HCT116 (cell line): Measurements from ENCODE around the gene FLNB. TPM values are rescaled to one million over a fixed set of nuclear protein-coding genes. Genes with fewer than 3 reads are reported as not detected.

Experiments used
- ATAC-seq: fragments of 200-7000 bp; cut with Tn5 transposase; 2 replicates; pipeline ENCODE4 v1.9.1; 2020; ENCODE audit warnings: mild to moderate bottlenecking, moderate library complexity
- BruUV-seq: library from RNA; stranded (reverse); fragments of 400-500 nt; replicated peaks from 2 replicates; lab custom pipeline; 2021; lab: Mats Ljungman, UMichigan
- CTCF ChIA-PET: fragments of 300-600 bp; sonication (Branson Sonifier 250); formaldehyde crosslinking; loops from one replicate; lab custom pipeline; 2021; ENCODE audit warnings: antibody characterized with exemption; lab: Charles Lee
- POLR2A ChIA-PET: fragments of 300-600, 350-600 bp; sonication (Branson Sonifier 250); formaldehyde crosslinking; loops from one replicate; lab custom pipeline; 2021; ENCODE audit warnings: antibody characterized with exemption; lab: Charles Lee
- RAD21 ChIA-PET, 2 experiments: fragments of 300-600 bp; sonication (Branson Sonifier 250); formaldehyde crosslinking; loops; one replicate each; lab custom pipeline; 2023; ENCODE audit warnings: low total read pairs in 2 of 2; ENCODE audit not compliant: uncharacterized antibody in 2 of 2, unreplicated experiment in 2 of 2, low non-redundant PET in 1 of 2; lab: Charles Lee
- DNase-seq: peaks from one replicate; pipeline ENCODE4 v3.0.0-alpha.2; 2010; ENCODE audit warnings: low read depth, low spot score
- H2AFZ ChIP-seq: fragments of 200-600 bp; shearing (Covaris generic), sonication (generic); 2 replicates; pipeline ENCODE4 v1.6.1; 2017; ENCODE audit warnings: low read depth, mixed run types, mixed read lengths, antibody characterized with exemption, low read length; ENCODE audit not compliant: poor library complexity, severe bottlenecking
- H3K27ac ChIP-seq: 2 replicates; pipeline ENCODE4 v1.5.1; 2012; ENCODE audit warnings: low read depth, low read length
- H3K27me3 ChIP-seq: fragments of 200-600 bp; sonication (generic); 2 replicates; pipeline ENCODE4 v1.6.1; 2016; ENCODE audit warnings: mixed run types, low read length, mixed read lengths; ENCODE audit not compliant: insufficient read depth
- H3K36me3 ChIP-seq, 2 experiments: fragments of 200-500 bp in 1 of 2; fragments of 200-600 bp in 1 of 2; sonication (Bioruptor generic) in 1 of 2; sonication (generic) in 1 of 2; 2 replicates each; pipeline versions ENCODE4 v1.5.1 to v1.6.1; 2014 to 2016; ENCODE audit warnings: low read length in 2 of 2, inconsistent platforms in 1 of 2, mixed read lengths in 1 of 2, mixed run types in 1 of 2; ENCODE audit not compliant: insufficient read depth in 2 of 2, control insufficient read depth in 1 of 2
- H3K4me1 ChIP-seq, 2 experiments: fragments of 200-600 bp in 1 of 2; sonication (generic) in 1 of 2; 2 replicates each; pipeline versions ENCODE4 v1.5.1 to v1.6.1; 2012 to 2017; ENCODE audit warnings: low read length in 2 of 2, inconsistent platforms in 1 of 2, mild to moderate bottlenecking in 1 of 2, mixed read lengths in 1 of 2, mixed run types in 1 of 2, moderate library complexity in 1 of 2; ENCODE audit not compliant: insufficient read depth in 2 of 2, control insufficient read depth in 1 of 2
- H3K4me2 ChIP-seq: fragments of 200-600 bp; sonication (generic); 2 replicates; pipeline ENCODE4 v1.6.1; 2017; ENCODE audit warnings: mixed run types, low read length, mixed read lengths
- H3K4me3 ChIP-seq, 2 experiments: fragments of 200-600 bp in 1 of 2; sonication (generic) in 1 of 2; replicated peaks in 1 of 2; 2 replicates each; pipeline ENCODE4 v1.5.1; 2011 to 2016; ENCODE audit warnings: low read length in 2 of 2, control low read depth in 1 of 2, low read depth in 1 of 2, mild to moderate bottlenecking in 1 of 2, mixed read lengths in 1 of 2, mixed run types in 1 of 2
- H3K79me2 ChIP-seq: fragments of 200-600 bp; sonication (generic); 2 replicates; pipeline ENCODE4 v1.6.1; 2017; ENCODE audit warnings: mild to moderate bottlenecking, mixed run types, low read length, moderate library complexity, mixed read lengths; ENCODE audit not compliant: insufficient read depth
- H3K9ac ChIP-seq: fragments of 200-600 bp; sonication (generic); 2 replicates; pipeline ENCODE4 v1.6.1; 2016; ENCODE audit warnings: low read length, mixed read lengths
- H3K9me2 ChIP-seq: fragments of 200-600 bp; sonication (generic), shearing (Covaris generic); 2 replicates; pipeline ENCODE4 v1.6.1; 2017; ENCODE audit warnings: mixed run types, mild to moderate bottlenecking, moderate library complexity; ENCODE audit not compliant: insufficient read depth
- H3K9me3 ChIP-seq, 2 experiments: fragments of 200-500 bp in 1 of 2; fragments of 200-600 bp in 1 of 2; sonication (Bioruptor generic) in 1 of 2; sonication (generic) in 1 of 2; 2 replicates each; pipeline ENCODE4 v1.6.1; 2014 to 2017; ENCODE audit warnings: low read length in 2 of 2, mixed read lengths in 2 of 2, inconsistent platforms in 1 of 2, low read depth in 1 of 2, mild to moderate bottlenecking in 1 of 2, mixed run types in 1 of 2, moderate library complexity in 1 of 2; ENCODE audit not compliant: control insufficient read depth in 1 of 2, insufficient read depth in 1 of 2
- H4K20me1 ChIP-seq: fragments of 200-600 bp; sonication (generic), shearing (Covaris generic); 2 replicates; pipeline ENCODE4 v1.6.1; 2017; ENCODE audit warnings: mixed run types, mild to moderate bottlenecking, moderate library complexity; ENCODE audit not compliant: insufficient read depth
- ATF3 ChIP-seq: IDR thresholded peaks from 2 replicates; pipeline ENCODE4 v1.6.1; 2012
- CBX3 ChIP-seq: IDR thresholded peaks from 2 replicates; pipeline ENCODE4 v1.6.1; 2012; ENCODE audit warnings: low read depth
- CEBPB ChIP-seq: IDR thresholded peaks from 2 replicates; pipeline ENCODE4 v1.6.1; 2012; ENCODE audit warnings: low read depth
- EGR1 ChIP-seq: IDR thresholded peaks from 2 replicates; pipeline ENCODE4 v1.6.1; 2012; ENCODE audit warnings: low read depth
- EZH2 ChIP-seq: fragments of 200-600 bp; sonication (generic); IDR thresholded peaks from 2 replicates; pipeline ENCODE4 v1.6.1; 2017; ENCODE audit warnings: antibody characterized with exemption, mixed run types
- FOSL1 ChIP-seq: IDR thresholded peaks from 2 replicates; pipeline ENCODE4 v1.6.1; 2012; ENCODE audit warnings: low read depth
- JUND ChIP-seq: IDR thresholded peaks from 2 replicates; pipeline ENCODE4 v1.6.1; 2012
- RAD21 ChIP-seq: IDR thresholded peaks from 2 replicates; pipeline ENCODE4 v1.6.1; 2012; ENCODE audit warnings: low read depth, mild to moderate bottlenecking
- ZBTB33 ChIP-seq: IDR thresholded peaks from 2 replicates; pipeline ENCODE4 v1.6.1; 2011; ENCODE audit warnings: mild to moderate bottlenecking, low read length, moderate library complexity; ENCODE audit not compliant: insufficient replicate concordance; ENCODE audit errors: extremely low read depth
- ZFX ChIP-seq: fragments of 450-650 bp; IDR thresholded peaks from 2 replicates; pipeline ENCODE4 v1.6.1; 2017
- intact Hi-C: fragments of 100-400 bp; cut with micrococcal nuclease; formaldehyde crosslinking; loops from 2 replicates; pipeline ENCODE4 v1.10.0; 2022
- total RNA-seq: library from RNA; stranded (reverse); gene quantifications from one replicate; pipeline ENCODE4 v1.2.1, GENCODE V29; 2021; ENCODE audit not compliant: unreplicated experiment
- TF ChIP-seq, protein P1 (sequence below): IDR thresholded peaks from 2 replicates; pipeline ENCODE4 v1.6.1; 2012
- TF ChIP-seq, protein P2 (sequence below): IDR thresholded peaks from 2 replicates; pipeline ENCODE4 v1.6.1; 2012; ENCODE audit warnings: low read depth

FLNB gene
- total RNA-seq, 1 experiment from 2014 or later, result 116 TPM

DNA sequence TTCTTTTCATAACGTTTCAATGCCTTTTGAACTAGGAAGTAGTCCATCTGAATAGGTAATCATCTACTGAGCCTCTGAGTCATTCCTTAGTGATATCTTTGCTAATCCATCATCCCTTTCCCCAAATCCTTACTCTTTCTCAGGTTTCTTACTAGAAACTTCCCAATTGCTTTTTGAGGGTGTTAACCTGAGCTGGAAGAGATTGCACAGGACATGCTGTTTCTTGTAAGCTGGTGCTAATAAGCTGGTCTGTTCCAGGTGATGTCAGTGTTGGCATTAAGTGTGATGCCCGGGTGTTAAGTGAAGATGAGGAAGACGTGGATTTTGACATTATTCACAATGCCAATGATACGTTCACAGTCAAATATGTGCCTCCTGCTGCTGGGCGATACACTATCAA, 101.5 kb downstream of the FLNB start:
- DNase-seq (no peak), ATAC-seq (no peak)
- Histone ChIP-seq H3K9me3 (no peaks in the 10 kb centered on the region), H3K27me3 (no peaks in the 10 kb centered on the region), H3K36me3 (peaks cover 28% of the 10 kb centered on the region in 2 experiments), H3K4me2 (no peak overlapping the region), H2AFZ (no peak overlapping the region), H3K79me2 (no peaks in the 10 kb centered on the region), H3K9me2 (no peaks in the 10 kb centered on the region), H3K4me3 (no peak overlapping the region), H4K20me1 (no peaks in the 10 kb centered on the region), H3K9ac (no peak overlapping the region), H3K27ac (no peak overlapping the region), H3K4me1 (peaks cover 7 to 9% of the 10 kb centered on the region in 2 experiments; a peak in 2 of 4 replicates)
- ChIA-PET POLR2A (no interaction called here), CTCF (no interaction called here), RAD21 (no interaction called here)
- TF ChIP-seq, protein P1, sequence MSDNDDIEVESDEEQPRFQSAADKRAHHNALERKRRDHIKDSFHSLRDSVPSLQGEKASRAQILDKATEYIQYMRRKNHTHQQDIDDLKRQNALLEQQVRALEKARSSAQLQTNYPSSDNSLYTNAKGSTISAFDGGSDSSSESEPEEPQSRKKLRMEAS, result no peak
- TF ChIP-seq CEBPB, result no peak
- no peak for TF ChIP-seq RAD21
- intact Hi-C loops, result loop anchor here (10.0 kb wide), 1 partner anchor 105 kb away; the partner anchor contains the start of gene FLNB
- BruUV-seq, result no TSS peak

GRCh38 chr3:58111513-58112184, 103.4 kb downstream of the FLNB start:
- H3K4me1 ChIP-seq, result peaks cover 7 to 9% of the 10 kb centered on the region in 2 experiments; a peak in 2 of 4 replicates
- ATAC-seq (no peak), DNase-seq (no peak)
- no peaks in the 10 kb centered on the region for H3K9me3 ChIP-seq
- CTCF ChIA-PET, result no interaction called here
- no peaks in the 10 kb centered on the region for H3K79me2 ChIP-seq
- H3K36me3 ChIP-seq, result peaks cover 23 to 28% of the 10 kb centered on the region in 2 experiments
- no peak overlapping the region for H3K9ac ChIP-seq
- POLR2A ChIA-PET, result no interaction called here
- no TSS peak for BruUV-seq
- RAD21 ChIA-PET, result no interaction called here
- H3K27me3 ChIP-seq, result no peaks in the 10 kb centered on the region
- intact Hi-C loops, result loop anchor here (10.0 kb wide), 1 partner anchor 107 kb away; the partner anchor contains the start of gene FLNB
- no peak overlapping the region for H3K4me3 ChIP-seq
- no peak overlapping the region for H2AFZ ChIP-seq
- no peak overlapping the region for H3K4me2 ChIP-seq
- H3K27ac ChIP-seq, result no peak overlapping the region
- no peaks in the 10 kb centered on the region for H4K20me1 ChIP-seq
- no peaks in the 10 kb centered on the region for H3K9me2 ChIP-seq
- TF ChIP-seq JUND (no peak), ZBTB33 (no peak), EZH2 (no peak), FOSL1 (no peak), CBX3 (no peak), EGR1 (no peak), ATF3 (no peak), CEBPB (no peak), RAD21 (no peak), ZFX (no peak)
- TF ChIP-seq, protein P2, sequence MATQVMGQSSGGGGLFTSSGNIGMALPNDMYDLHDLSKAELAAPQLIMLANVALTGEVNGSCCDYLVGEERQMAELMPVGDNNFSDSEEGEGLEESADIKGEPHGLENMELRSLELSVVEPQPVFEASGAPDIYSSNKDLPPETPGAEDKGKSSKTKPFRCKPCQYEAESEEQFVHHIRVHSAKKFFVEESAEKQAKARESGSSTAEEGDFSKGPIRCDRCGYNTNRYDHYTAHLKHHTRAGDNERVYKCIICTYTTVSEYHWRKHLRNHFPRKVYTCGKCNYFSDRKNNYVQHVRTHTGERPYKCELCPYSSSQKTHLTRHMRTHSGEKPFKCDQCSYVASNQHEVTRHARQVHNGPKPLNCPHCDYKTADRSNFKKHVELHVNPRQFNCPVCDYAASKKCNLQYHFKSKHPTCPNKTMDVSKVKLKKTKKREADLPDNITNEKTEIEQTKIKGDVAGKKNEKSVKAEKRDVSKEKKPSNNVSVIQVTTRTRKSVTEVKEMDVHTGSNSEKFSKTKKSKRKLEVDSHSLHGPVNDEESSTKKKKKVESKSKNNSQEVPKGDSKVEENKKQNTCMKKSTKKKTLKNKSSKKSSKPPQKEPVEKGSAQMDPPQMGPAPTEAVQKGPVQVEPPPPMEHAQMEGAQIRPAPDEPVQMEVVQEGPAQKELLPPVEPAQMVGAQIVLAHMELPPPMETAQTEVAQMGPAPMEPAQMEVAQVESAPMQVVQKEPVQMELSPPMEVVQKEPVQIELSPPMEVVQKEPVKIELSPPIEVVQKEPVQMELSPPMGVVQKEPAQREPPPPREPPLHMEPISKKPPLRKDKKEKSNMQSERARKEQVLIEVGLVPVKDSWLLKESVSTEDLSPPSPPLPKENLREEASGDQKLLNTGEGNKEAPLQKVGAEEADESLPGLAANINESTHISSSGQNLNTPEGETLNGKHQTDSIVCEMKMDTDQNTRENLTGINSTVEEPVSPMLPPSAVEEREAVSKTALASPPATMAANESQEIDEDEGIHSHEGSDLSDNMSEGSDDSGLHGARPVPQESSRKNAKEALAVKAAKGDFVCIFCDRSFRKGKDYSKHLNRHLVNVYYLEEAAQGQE, result no peak
- TF ChIP-seq, protein P1, result no peak
